Measurements from ENCODE around the gene LRRC10B. TPM values are rescaled to one million over a fixed set of nuclear protein-coding genes. Genes with fewer than 3 reads are reported as not detected.

LRRC10B gene
- 0.09 to 0.22 TPM (median 0.13 TPM) in 5 replicates for total RNA-seq (2022; extraction: Qiagen RNA extraction)

DNA sequence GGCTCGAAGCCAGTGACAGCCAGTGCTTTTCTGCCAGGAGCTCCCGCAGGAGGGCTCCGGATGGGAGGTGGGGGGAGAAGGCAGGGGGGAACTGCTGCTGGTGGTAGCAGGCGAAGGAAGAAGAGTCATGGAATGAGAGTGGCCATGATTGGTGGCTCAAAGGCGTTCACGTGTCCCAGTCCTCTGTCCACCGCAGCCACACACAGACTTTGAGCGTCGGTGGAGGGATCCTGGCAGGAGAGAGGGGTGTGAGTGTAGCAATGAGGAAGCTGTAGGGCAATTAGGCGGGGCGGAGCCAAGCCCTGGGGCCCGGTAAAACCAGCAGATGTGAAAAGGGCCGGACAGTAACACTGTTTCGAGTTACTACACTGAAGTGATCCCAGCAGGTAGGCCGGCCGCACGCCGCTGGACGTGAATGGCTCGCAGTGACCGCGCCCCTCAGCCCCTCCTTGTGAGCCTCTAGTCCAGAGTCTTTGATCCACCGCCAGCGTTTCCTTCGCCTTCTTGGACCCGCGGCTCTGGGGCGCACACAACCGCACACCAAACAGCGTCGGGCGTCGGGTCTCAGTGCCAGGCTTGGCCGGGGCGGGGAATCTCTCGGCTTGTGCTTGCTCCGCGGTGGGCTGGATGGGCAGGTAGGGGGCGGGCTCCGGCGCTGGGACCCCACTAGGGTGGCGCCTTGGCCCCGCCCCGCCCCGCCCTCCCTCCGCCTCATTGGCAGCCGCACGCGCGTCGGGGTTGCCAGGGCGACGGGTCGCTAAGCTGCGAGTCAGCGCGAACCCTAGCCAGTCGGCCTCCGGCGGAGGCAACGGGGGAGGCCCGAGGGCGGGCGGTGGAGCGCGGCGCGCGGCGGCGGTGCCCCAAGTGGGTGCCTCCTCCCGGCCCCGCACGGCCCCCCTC lies at the start of gene LRRC10B:
LRRC10B (plus strand) TSS at position 788 of the 900 bp plus-strand sequence. CDS start 250 bp downstream, outside the sequence.

Other genes starting within 250 kb of the LRRC10B start
- 0.51 to 0.97 TPM (median 0.69 TPM) in 5 replicates for gene VWCE, start 213.4 kb upstream of the LRRC10B start, total RNA-seq (2022; extraction: Qiagen RNA extraction)
- gene DDB1, start 175.6 kb upstream of the LRRC10B start, total RNA-seq (2022; extraction: Qiagen RNA extraction): 158 to 196 TPM (median 162 TPM) in 5 replicates
- gene TKFC, start 175.5 kb upstream of the LRRC10B start, total RNA-seq (2022; extraction: Qiagen RNA extraction): 45.9 to 74.7 TPM (median 72.6 TPM) in 5 replicates
- gene CYB561A3, start 146.9 kb upstream of the LRRC10B start, total RNA-seq (2022; extraction: Qiagen RNA extraction): 41.1 to 44.9 TPM (median 44.2 TPM) in 5 replicates
- gene TMEM138, start 146.4 kb upstream of the LRRC10B start, total RNA-seq (2022; extraction: Qiagen RNA extraction): 65.3 to 104 TPM (median 94.7 TPM) in 5 replicates
- gene TMEM216, start 116.2 kb upstream of the LRRC10B start, total RNA-seq (2022; extraction: Qiagen RNA extraction): 16.1 to 17.1 TPM (median 16.7 TPM) in 5 replicates
- gene CPSF7, start 78.8 kb upstream of the LRRC10B start, total RNA-seq (2022; extraction: Qiagen RNA extraction): 63.9 to 84.3 TPM (median 68.6 TPM) in 5 replicates
- 31.4 to 50.5 TPM (median 44.4 TPM) in 5 replicates for gene SDHAF2, start 78.6 kb upstream of the LRRC10B start, total RNA-seq (2022; extraction: Qiagen RNA extraction)
- gene SYT7, start 72.3 kb downstream of the LRRC10B start, total RNA-seq (2022; extraction: Qiagen RNA extraction): 1.0 to 1.4 TPM (median 1.1 TPM) in 5 replicates
- gene DAGLA, start 171.6 kb downstream of the LRRC10B start, total RNA-seq (2022; extraction: Qiagen RNA extraction): 5.7 to 6.8 TPM (median 6.6 TPM) in 5 replicates
- 15.3 to 19.7 TPM (median 18.3 TPM) in 5 replicates for gene MYRF, start 243.9 kb downstream of the LRRC10B start, total RNA-seq (2022; extraction: Qiagen RNA extraction)

Data from A549 treated with Hydrocortisone at 1 μM for 4 hours (cell line).